NCI-H128 (cell line): ENCODE data around the gene SERPINA4.
"Not testable (repeated sequence)": the region's sequence is repeated elsewhere in the genome, so short reads cannot be mapped to it uniquely, and the experiment has no call there.

Experiments
- DNase-seq: peaks from one replicate; lab custom pipeline; 2025; ENCODE audit not compliant: unreplicated experiment; lab: John Stamatoyannopoulos, UW

The SERPINA4 gene

GRCh38 chr14:94568186-94568585 lies 6.9 kb downstream of the SERPINA4 start:
- no peak for DNase-seq

- no peak for DNase-seq
These were observed 8.2 kb downstream of the SERPINA4 start for GRCh38 chr14:94569381-94570001.

DNA sequence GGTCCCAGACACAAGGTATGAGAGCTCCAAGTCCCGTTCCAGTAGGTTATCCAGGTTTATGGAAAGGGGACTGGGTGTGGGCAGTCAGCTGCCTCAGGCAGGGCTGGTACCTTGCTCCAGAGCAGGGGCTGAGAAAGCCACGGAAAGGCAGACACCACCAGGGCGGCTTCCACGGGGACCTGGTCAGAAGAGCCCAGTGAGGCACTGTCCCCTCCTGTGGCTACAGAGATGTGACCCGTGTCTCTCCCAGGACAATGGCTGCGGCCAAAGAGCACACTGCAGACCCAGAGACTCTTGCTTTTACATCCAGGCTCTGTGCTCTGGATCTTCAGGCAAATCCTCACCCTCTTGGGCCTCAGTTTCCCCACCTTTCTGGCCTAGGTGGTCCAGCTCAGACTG lies 8.8 kb downstream of the SERPINA4 start:
- no peak for DNase-seq

- no peak for DNase-seq
These were observed 9.2 kb downstream of the SERPINA4 start for GRCh38 chr14:94570440-94570839.

DNA sequence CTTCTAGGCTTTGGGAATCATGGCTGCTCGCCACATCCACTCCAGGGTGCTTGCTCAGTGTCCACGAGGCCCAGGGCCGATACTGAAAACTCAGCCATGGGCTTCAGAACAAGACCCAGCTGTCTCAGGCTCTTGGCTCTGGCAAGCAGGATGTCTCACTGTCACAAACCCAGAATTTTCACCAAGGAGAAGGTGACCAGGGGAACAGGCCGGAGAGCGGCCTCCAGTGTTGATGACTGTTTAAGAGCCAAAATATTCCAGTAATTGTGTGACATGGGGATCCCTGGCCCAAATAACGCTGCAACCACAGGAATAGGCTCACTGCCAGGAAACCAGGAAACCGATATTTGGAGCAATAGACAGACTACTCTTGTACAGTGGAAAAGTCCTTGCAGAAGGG lies 10.2 kb downstream of the SERPINA4 start:
- DNase-seq: no peak

GRCh38 chr14:94571950-94572349 lies 10.7 kb downstream of the SERPINA4 start:
- no peak for DNase-seq

GRCh38 chr14:94572637-94573303 lies 11.5 kb downstream of the SERPINA4 start:
- no peak for DNase-seq

- DNase-seq: no peak
These were observed 12.4 kb downstream of the SERPINA4 start for GRCh38 chr14:94573475-94574277.

- no peak for DNase-seq
These were observed 13.1 kb downstream of the SERPINA4 start for GRCh38 chr14:94574336-94574735.

GRCh38 chr14:94575730-94576585 lies 14.7 kb downstream of the SERPINA4 start:
- no peak for DNase-seq

- not testable (repeated sequence) for DNase-seq
These were observed 16.2 kb downstream of the SERPINA4 start for GRCh38 chr14:94577472-94577871.

GRCh38 chr14:94578712-94579111 lies 17.5 kb downstream of the SERPINA4 start:
- DNase-seq: no peak

DNA sequence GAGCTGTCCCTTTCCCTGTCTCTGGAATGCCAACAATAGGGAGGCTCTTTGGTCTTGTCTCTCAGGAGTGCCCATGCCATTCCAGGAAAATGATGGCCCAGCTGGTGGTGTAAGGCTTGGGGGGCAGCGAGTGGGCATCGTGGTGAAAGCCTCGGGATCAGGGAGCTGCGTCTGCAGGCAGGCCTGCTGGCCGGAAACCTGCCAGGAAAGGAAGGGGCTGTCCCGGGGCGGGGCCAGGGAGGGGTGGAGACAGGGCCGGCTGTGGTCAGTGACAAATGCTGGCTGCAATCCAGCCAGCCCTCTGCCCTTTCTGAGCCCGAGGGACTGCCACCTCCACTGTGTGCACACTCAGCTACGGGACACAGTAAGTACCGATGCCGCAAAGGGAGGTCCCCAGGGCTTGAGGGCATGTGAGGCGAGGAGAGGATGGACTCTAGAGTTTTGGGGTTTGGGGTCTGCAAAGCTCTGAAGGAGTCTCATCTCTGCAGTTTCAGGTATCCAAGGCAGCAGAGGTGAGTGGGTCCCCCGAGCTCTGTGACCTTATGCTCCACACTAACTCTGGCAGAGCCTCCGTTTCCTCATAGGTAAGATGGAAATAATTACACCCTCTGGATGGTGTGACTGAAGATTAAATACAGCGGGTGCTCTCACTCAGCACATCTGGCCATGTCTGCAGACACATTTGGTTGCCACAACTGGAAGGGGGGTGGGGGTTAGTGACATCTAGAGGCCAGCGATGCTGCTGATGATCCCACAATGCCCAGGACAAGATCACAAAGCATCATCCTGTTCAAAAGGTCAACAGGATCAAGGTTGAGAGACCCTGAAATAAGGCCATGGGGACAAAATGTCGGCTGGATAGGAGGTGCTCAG lies 20.1 kb downstream of the SERPINA4 start, which contains the start of gene SERPINA5:
SERPINA5 (plus strand) TSS at position 300 of the 873 bp plus-strand sequence. CDS start 5,937 bp downstream, outside the sequence.
- no peak for DNase-seq

DNA sequence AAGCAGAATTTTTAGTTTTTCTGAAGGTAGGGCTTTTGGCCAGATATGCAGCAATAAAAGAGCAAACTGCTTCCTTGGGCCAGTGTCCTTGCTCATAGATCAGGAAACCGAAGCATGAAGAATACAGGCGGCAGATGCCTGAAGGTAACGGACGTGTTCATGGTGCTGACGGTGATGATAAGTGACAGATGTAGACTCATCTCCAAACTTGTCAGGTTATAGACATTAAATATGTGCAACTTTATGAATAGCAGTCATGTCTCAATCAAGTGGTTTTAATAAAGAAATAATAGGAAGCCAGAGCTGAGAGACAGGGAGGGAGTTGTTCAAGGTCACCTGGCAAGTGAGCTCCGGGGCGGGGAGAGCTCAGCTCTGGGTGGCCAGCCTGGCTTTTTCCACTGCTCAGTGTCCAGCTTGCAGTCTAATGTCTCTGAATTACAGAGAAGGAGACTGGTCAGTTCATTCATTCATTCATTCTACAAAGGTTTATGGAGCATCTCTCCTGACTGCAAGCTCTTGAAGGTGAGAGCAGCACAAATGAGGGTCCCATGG lies 21.0 kb downstream of the SERPINA4 start:
- DNase-seq: no peak

- no peak for DNase-seq
These were observed 21.6 kb downstream of the SERPINA4 start for GRCh38 chr14:94582851-94583250.

DNA sequence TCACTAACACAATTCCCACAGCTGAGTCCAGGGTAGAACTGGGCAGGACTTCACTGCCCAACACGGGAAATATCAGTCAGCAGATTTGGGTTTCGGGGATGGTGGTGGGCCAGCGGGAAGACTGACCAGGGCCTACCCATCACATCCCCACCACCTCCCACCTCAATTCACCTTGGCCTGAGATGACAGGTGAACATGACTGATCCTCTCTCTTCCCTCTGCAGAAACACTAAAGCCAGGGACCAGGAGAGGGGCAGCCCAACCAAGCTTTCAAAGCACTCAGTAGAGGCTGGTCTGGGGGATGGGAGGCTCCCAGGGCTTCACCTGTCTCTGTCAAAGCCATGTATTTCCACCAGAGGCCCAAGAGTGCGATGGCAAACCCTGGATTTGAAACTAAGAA lies 22.3 kb downstream of the SERPINA4 start:
- DNase-seq: no peak

DNA sequence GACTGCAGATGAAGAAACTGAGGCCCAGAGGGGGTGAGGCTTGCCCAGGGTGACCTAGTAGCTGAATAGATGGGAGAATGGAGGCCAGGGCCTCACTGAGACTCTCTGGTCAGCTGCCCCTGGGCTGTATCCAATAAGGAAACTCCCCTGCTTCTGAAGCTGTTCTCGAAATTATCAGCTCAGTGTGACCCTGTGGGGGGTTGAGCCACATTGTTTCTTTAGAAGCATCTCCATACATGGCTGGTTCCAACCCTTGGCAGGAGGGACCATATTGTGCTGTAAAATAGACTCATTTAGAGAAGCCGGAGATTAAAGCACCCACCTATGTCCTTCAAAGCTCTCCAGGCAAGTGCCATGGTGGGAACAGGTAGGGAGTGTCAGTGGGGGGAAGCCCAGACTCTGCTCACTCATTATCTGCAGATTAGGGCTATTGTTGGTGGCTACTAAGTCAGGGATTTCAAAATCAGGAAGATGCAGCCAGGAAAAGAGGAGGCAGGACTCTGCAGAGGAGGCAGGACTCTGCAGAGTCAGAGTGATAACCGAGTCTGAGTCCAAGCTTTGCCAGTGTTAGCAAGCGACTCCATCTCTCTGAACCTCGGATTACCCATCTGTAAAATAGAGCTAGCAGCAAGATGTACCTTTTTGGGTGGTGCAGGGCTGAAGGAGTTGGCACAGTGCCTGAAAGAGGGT lies 23.5 kb downstream of the SERPINA4 start:
- no peak for DNase-seq

DNA sequence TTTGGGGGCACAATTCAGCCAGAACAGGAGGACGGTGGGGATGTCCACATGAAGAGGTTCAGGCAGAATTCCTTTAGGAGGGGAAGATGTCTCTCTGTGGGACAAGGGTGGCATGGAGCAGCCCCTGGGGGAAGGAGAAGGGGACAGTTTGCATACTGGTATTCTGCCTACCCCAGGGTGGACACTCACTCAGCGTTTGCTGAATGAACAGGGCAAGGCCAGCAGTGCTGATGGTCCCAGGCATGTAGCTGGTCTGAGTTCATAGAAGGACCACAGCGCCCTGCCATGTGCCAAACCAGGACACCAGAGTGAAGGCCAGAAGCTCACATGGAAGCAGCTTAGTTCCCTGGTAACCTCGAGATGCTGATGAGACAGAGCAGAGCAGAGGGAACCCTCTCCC lies 25.4 kb downstream of the SERPINA4 start:
- no peak for DNase-seq

DNA sequence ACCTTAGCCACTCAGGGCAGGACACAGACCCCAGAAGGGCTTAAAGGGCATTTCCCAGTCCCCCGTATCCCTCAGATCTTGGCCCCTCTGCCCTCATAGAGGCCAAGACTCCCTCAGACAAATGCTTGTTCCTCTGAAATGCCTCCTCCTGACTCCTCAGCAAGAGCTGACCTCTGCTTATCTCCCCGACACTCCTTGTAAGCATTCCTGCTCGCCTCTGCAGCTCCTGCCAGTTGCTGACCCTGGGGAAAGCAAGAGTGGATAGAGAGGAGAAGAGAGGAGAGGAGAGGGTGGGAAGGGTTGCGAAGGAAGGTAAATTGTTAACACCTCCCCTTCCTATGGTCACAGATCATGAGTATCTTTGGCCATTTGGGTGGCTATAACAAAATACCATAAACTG lies 27.1 kb downstream of the SERPINA4 start:
- no peak for DNase-seq
